ENCODE results near the gene ING5.

DNA sequence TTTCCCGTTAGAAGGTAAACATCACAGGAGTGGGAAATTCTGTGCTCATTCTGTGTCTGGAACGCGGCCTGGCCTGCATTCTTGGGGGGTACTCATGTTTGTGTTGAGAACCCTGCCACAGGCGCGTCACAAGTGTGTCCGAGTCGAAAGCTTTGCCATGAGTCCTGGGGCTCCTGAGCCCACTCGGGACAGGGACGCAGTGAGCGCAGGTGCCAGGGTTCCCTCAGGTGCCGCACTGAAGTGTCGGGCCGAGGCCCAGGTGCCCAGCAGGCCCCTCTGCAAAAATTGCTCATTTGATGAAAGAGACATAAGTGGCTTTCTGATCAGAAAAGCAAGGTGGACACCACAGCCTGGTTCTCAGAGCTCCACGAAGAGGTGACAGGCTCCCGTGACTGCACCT, 37.3 kb downstream of the ING5 start:
- TF ChIP-seq EZH2 (IDR thresholded peaks at IDR 0.05; ENCODE audit: borderline replicate concordance, low read depth, low read length, severe bottlenecking) = no peak
- TF ChIP-seq, protein P1, sequence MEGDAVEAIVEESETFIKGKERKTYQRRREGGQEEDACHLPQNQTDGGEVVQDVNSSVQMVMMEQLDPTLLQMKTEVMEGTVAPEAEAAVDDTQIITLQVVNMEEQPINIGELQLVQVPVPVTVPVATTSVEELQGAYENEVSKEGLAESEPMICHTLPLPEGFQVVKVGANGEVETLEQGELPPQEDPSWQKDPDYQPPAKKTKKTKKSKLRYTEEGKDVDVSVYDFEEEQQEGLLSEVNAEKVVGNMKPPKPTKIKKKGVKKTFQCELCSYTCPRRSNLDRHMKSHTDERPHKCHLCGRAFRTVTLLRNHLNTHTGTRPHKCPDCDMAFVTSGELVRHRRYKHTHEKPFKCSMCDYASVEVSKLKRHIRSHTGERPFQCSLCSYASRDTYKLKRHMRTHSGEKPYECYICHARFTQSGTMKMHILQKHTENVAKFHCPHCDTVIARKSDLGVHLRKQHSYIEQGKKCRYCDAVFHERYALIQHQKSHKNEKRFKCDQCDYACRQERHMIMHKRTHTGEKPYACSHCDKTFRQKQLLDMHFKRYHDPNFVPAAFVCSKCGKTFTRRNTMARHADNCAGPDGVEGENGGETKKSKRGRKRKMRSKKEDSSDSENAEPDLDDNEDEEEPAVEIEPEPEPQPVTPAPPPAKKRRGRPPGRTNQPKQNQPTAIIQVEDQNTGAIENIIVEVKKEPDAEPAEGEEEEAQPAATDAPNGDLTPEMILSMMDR (IDR thresholded peaks at IDR 0.05; ENCODE audit: borderline replicate concordance, extremely low read depth, low read length, poor library complexity, severe bottlenecking) = no peak
